CD1c-positive myeloid dendritic cell (primary cell): Measurements from ENCODE around the gene GPR27.

ENCODE experiments used
- DNase-seq: peaks from one replicate; pipeline ENCODE4 v3.0.0-alpha.2; 2016; ENCODE audit errors: extremely low spot score

Gene GPR27

GRCh38 chr3:71785532-71786216, 32.0 kb downstream of the GPR27 start:
- DNase-seq: no peak

- no peak for DNase-seq
Observed at GRCh38 chr3:71786217-71786549, 32.5 kb downstream of the GPR27 start.

DNA sequence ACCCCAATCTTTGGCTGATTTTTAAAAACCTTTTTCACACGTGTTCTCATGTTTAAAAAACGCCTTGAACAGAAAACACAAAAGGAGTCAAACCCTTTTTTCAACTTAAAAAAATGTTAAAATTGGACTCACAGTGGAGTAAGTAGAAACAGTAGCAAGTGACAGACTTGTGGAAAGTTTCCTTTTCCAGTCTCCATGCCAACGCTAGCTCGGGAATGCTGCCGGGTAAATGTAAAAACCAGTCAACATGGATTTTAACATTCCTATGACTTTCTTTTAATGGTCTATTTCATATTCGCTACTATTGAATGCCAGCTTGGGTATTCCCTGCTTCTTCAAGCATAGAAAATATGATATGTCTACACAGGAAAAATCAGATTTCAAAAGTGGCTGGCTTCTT, 32.9 kb downstream of the GPR27 start:
- DNase-seq: no peak

DNA sequence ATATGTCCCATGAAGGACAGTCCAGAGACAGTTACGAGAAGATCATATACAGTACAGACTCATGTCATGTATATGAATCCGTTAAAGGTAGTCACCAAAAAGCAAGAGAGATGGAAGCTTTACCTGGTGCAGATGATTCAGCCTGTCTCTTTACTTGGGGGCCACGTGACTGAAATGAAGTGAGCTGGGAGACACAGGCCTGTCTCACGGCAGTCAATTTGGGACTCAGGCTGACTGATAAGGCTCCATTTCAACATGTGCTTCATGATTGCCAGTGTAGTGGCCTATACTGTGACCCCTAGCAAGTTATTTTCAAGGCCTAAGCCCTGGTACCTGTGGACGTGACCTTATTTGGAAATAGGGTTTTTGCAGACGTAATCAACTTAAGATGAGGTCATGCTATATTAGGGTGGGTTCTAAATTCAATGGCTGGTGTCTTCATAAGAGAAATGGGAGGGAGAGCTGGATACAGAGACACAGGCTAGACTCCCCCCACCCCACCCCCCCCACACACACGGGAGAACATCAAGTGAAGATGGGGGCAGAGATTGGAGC, 34.3 kb downstream of the GPR27 start:
- no peak for DNase-seq

GRCh38 chr3:71789922-71790321, 36.3 kb downstream of the GPR27 start:
- DNase-seq: no peak

DNA sequence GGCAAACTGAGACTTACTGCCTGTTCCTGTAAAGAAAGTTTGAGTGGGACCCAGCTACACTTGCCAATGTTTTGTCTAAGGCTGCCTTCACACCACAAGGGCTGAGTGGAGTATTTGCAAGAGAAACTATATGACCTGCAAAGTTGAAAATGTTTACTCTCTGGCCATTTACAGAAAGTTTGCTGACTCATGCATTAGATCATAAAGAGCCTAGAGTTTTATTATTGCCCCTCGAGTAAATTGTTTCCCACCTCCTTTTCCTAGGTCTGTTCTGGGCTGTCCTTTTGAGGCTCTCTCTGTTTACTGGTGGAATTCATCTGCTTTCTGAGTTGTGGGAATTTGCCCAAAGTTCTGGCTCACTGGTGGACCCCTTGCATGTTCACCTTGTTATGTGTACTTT, 38.0 kb downstream of the GPR27 start:
- DNase-seq: no peak

DNA sequence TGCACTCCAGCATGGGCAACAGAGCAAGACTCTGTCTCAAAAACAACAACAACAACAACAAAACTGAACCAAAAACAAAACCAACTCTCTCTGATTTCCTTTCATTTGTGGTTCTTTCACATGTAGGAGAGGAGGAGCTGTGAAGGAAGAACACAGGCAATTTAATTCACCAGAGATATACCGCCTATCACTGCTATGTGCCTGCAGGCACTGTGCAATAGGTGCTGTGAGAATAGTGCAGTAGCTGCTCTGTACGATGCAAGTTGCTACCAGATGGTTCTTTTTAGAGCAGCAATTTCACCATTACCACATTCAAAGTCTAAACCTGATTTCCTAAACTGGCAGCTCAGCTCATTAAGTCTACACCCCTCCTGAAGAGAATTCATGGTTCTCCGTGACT, 42.6 kb downstream of the GPR27 start:
- no peak for DNase-seq

GRCh38 chr3:71797455-71797854, 43.8 kb downstream of the GPR27 start:
- DNase-seq: no peak

- no peak for DNase-seq
Observed at GRCh38 chr3:71800023-71800422, 46.4 kb downstream of the GPR27 start.

- no peak for DNase-seq
Observed at GRCh38 chr3:71801986-71802385, 48.3 kb downstream of the GPR27 start.

DNA sequence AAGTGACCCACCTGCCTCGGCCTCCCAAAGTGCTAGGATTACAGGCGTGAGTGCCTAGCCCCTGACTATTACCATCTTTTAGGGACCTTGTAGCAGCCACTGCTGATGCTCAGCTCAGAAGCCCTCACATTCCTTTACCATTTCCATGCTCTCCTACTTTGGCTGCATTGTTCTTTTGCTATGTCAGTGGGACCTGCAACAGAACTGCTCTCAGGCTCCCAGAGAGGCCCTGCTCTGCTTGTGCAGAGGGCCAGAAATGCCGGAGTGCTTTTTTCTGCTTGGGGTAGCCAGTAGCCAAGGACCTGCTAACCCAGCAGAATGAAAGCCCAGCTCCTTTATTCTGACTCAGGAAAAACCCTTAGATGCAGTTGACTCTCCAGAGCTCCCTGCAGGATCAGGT, 49.6 kb downstream of the GPR27 start:
- no peak for DNase-seq

DNA sequence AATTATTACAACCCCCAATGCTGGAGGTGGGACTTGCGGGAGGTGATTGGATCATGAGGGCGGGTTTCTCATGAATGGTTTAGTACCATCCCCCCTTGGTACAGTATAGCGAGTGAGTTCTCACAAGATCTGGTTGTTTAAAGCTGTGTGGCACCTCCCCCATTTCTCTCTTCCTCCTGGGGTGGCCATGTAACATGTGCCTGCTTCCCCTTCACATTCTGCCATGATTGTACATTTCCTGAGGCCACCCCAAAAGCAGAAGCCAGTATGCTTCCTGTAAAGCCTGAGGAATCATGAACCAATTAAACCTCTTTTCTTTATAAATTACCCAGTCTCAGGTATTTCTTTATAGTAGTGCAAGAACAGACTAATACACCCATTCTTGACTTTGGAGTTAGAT, 51.5 kb downstream of the GPR27 start:
- DNase-seq: peak; percentile 73

- no peak for DNase-seq
Observed at GRCh38 chr3:71805691-71806090, 52.0 kb downstream of the GPR27 start.
